GM13977 (cell line): Measurements from ENCODE around the gene SCFD1.

Experiments used
- DNase-seq: peaks from one replicate; pipeline ENCODE4 v3.0.0; 2012; ENCODE audit warnings: low spot score
- CTCF ChIP-seq: IDR thresholded peaks from 2 replicates; pipeline ENCODE4 v1.5.1; 2012; ENCODE audit warnings: mild to moderate bottlenecking, control low read depth; ENCODE audit not compliant: insufficient read depth; ENCODE audit errors: extremely low read depth, missing control alignments
- in situ Hi-C: fragments of 300-500 bp; cut with MboI; formaldehyde crosslinking; loops from one replicate; pipeline ENCODE4 v1.12.0; 2022; ENCODE audit warnings: low sequenced_read_pairs, low pct_unique_long_range_greater_than_20kb, mixed read lengths, inconsistent platforms; ENCODE audit not compliant: unreplicated experiment

The SCFD1 gene

GRCh38 chr14:30779210-30779609 lies 157.1 kb downstream of the SCFD1 start:
- in situ Hi-C loops = no loop called here
- DNase-seq = peak; percentile 34
- TF ChIP-seq CTCF = no peak
